B cell (primary cell): ENCODE results near the gene SMG1. TPM values are rescaled to one million over a fixed set of nuclear protein-coding genes. Genes with fewer than 3 reads are reported as not detected.
A peak's percentile ranks its signal among the peaks of the same experiment; 100 is the strongest.
"Not testable (repeated sequence)": the region's sequence is repeated elsewhere in the genome, so short reads cannot be mapped to it uniquely, and the experiment has no call there.

Source experiments
- ATAC-seq: fragments of 200-7000 bp; cut with Tn5 transposase; one replicate; pipeline ENCODE4 v1.10.0; 2021; ENCODE audit warnings: low read depth, mild to moderate bottlenecking, moderate number of reproducible peaks, moderate library complexity
- CTCF ChIA-PET: fragments of 350-600 bp; sonication (Branson Sonifier 250); formaldehyde crosslinking; loops from one replicate; lab custom pipeline; 2021; ENCODE audit warnings: antibody characterized with exemption, inconsistent platforms; lab: Charles Lee
- POLR2A ChIA-PET: fragments of 350-600 bp; sonication (Branson Sonifier 250); formaldehyde crosslinking; loops from one replicate; lab custom pipeline; 2021; ENCODE audit warnings: antibody characterized with exemption; lab: Charles Lee
- DNase-seq: peaks from one replicate; pipeline ENCODE4 v3.0.0; 2013
- H2AFZ ChIP-seq: 2 replicates; pipeline ENCODE4 v1.6.1; 2012; ENCODE audit warnings: mild to moderate bottlenecking, low read depth, low read length; ENCODE audit not compliant: insufficient read depth, poor library complexity, severe bottlenecking
- H3K27ac ChIP-seq, 2 donors: 1 replicate in 1 of 2; 2 replicates in 1 of 2; pipeline ENCODE4 v1.5.1; 2012 to 2013; ENCODE audit warnings: low read length in 2 of 2, mild to moderate bottlenecking in 2 of 2, moderate library complexity in 1 of 2
- H3K27me3 ChIP-seq, 4 experiments: fragments of 200-600 bp in 1 of 4; sonication (generic) in 1 of 4; replicated peaks in 1 of 4; 1 replicate in 2 of 4; 2 replicates in 2 of 4; pipeline versions ENCODE4 v1.6.1 to v1.7.0; 2013 to 2016; ENCODE audit warnings: low read length in 3 of 4, mild to moderate bottlenecking in 2 of 4, mixed read lengths in 1 of 4, moderate library complexity in 1 of 4; ENCODE audit not compliant: insufficient read depth in 4 of 4, control insufficient read depth in 3 of 4; ENCODE audit errors: control extremely low read depth in 1 of 4
- H3K36me3 ChIP-seq, 2 experiments: replicated peaks in 1 of 2; 1 replicate in 1 of 2; 2 replicates in 1 of 2; pipeline versions ENCODE4 v1.6.1 to v1.7.1; 2013; ENCODE audit warnings: low read length in 1 of 2; ENCODE audit not compliant: insufficient read depth in 2 of 2, control insufficient read depth in 1 of 2; ENCODE audit errors: control extremely low read depth in 1 of 2, extremely low read depth in 1 of 2
- H3K4me1 ChIP-seq, 2 donors: fragments of 200-600 bp in 1 of 2; sonication (generic) in 1 of 2; 1 replicate in 1 of 2; 2 replicates in 1 of 2; pipeline versions ENCODE4 v1.5.1 to v1.6.1; 2013 to 2017; ENCODE audit warnings: low read length in 2 of 2; ENCODE audit not compliant: control insufficient read depth in 2 of 2, insufficient read depth in 2 of 2
- H3K4me2 ChIP-seq: replicated peaks from 2 replicates; pipeline ENCODE3; 2012; ENCODE audit warnings: mild to moderate bottlenecking, low read depth, low read length; ENCODE audit not compliant: poor library complexity, severe bottlenecking
- H3K4me3 ChIP-seq, 5 experiments: fragments of 200-600 bp in 1 of 5; sonication (generic) in 1 of 5; 1 replicate in 3 of 5; 2 replicates in 2 of 5; pipeline versions ENCODE4 v1.5.1 to v1.7.0; 2011 to 2016; ENCODE audit warnings: low read length in 4 of 5, mild to moderate bottlenecking in 4 of 5, low read depth in 2 of 5, control low read depth in 1 of 5, moderate library complexity in 1 of 5; ENCODE audit not compliant: insufficient read depth in 1 of 5; ENCODE audit errors: control extremely low read depth in 1 of 5, extremely low read depth in 1 of 5
- H3K79me2 ChIP-seq: fragments of 200-600 bp; sonication (generic); one replicate; pipeline ENCODE4 v1.6.0; 2016; ENCODE audit warnings: low read length; ENCODE audit not compliant: control insufficient read depth, insufficient read depth
- H3K9ac ChIP-seq: fragments of 200-600 bp; sonication (generic); 2 replicates; pipeline ENCODE4 v1.6.1; 2017; ENCODE audit warnings: mild to moderate bottlenecking, low read length, moderate library complexity
- H3K9me3 ChIP-seq, 3 donors: one replicate each; pipeline versions ENCODE4 v1.6.1 to v1.7.1; 2013; ENCODE audit warnings: low read length in 2 of 3; ENCODE audit not compliant: control insufficient read depth in 2 of 3, insufficient read depth in 1 of 3; ENCODE audit errors: control extremely low read depth in 1 of 3
- H4K20me1 ChIP-seq: 2 replicates; pipeline ENCODE4 v1.6.0; 2012; ENCODE audit warnings: mild to moderate bottlenecking, low read length; ENCODE audit not compliant: insufficient read depth, control insufficient read depth, poor library complexity, severe bottlenecking
- H3K27ac Mint-ChIP-seq: one replicate; pipeline ENCODE4 v1.8.0; 2021; ENCODE audit warnings: mixed read lengths
- H3K27me3 Mint-ChIP-seq: one replicate; pipeline ENCODE4 v1.8.0; 2021; ENCODE audit warnings: mixed read lengths
- H3K4me1 Mint-ChIP-seq: one replicate; pipeline ENCODE4 v1.8.0; 2021; ENCODE audit warnings: mixed read lengths
- H3K4me3 Mint-ChIP-seq: one replicate; pipeline ENCODE4 v1.8.0; 2021; ENCODE audit warnings: mixed read lengths
- H3K9me3 Mint-ChIP-seq: one replicate; pipeline ENCODE4 v1.8.0; 2022; ENCODE audit warnings: mixed read lengths; ENCODE audit not compliant: insufficient read depth
- WGBS: methylation state at CpG from one replicate; pipeline ENCODE4 v1.1.5; 2013; ENCODE audit warnings: missing lambda C conversion rate; ENCODE audit not compliant: insufficient coverage; 5-methylcytosine and 5-hydroxymethylcytosine counted together
- intact Hi-C: fragments of 100-400 bp; cut with micrococcal nuclease; formaldehyde crosslinking; loops from one replicate; pipeline ENCODE4 v1.10.0; 2022
- polyA plus RNA-seq: library from polyadenylated mRNA; depleted of rRNA; stranded (reverse); fragments of >200 nt; gene quantifications from 2 replicates; pipeline ENCODE4 v1.2.3, GENCODE V29; 2012
- total RNA-seq, 2 donors: library from RNA; stranded (reverse); fragments of 120-200 nt in 1 of 2; gene quantifications; 1 replicate in 1 of 2; 2 replicates in 1 of 2; pipeline versions ENCODE4 v1.2.3 to v1.2.4, GENCODE V29; 2013 to 2022

Gene SMG1
- total and polyA plus RNA-seq, 2 donors (not counting 1 experiment from before 2014, with no cell fraction given): 23.2 to 256 TPM

- ATAC-seq, H2AFZ ChIP-seq, H4K20me1 ChIP-seq, DNase-seq, H3K36me3 ChIP-seq, H3K27ac ChIP-seq, H3K4me2 ChIP-seq, H3K9me3 Mint-ChIP-seq, H3K9me3 ChIP-seq, CTCF ChIA-PET, H3K27me3 Mint-ChIP-seq, POLR2A ChIA-PET, H3K27me3 ChIP-seq, H3K4me3 ChIP-seq, H3K9ac ChIP-seq: not testable (repeated sequence)
- Mint-ChIP-seq H3K4me1 (peaks cover 44% of the 10 kb centered on the region), H3K27ac (peak overlapping the region; percentile 93), H3K4me3 (peak overlapping the region; percentile 63)
- Histone ChIP-seq H3K79me2 (peaks cover 21% of the 10 kb centered on the region), H3K4me1 (peaks cover 15 to 18% of the 10 kb centered on the region in 2 donors)
- intact Hi-C loops: loop anchor here (5.0 kb wide), 2 partner anchors 39 to 594 kb away; partner anchors contain the start of genes CCP110 and GDE1
- WGBS: no CpG with 5 or more reads among the region's 7 CpGs
Measured at GRCh38 chr16:18928073-18928472, 1.9 kb upstream of the SMG1 start.

GRCh38 chr16:18925215-18925985 lies 808 bp downstream of the SMG1 start:
- Mint-ChIP-seq H3K4me1 (peaks cover 38% of the 10 kb centered on the region), H3K27ac (peak overlapping the region; percentile 93), H3K4me3 (peak overlapping the region; percentile 93)
- Histone ChIP-seq H3K9ac (peak overlapping the region; percentile 69), H3K4me2 (peak overlapping the region; percentile 64), H2AFZ (peak overlapping the region; percentile 75), H3K27ac (peak overlapping the region; percentile 69 to 86), H3K4me1 (peaks cover 16 to 20% of the 10 kb centered on the region in 2 donors), H3K79me2 (peaks cover 43% of the 10 kb centered on the region), H3K4me3 (peak overlapping the region; percentile 48 to 74 (median 61)), H4K20me1 (peaks cover 18% of the 10 kb centered on the region)
- ATAC-seq (peak; percentile 46), DNase-seq (peak; percentile 72)
- CTCF ChIA-PET: interaction anchor here (0.5 kb wide), 1 partner anchor 634 kb away, joined by 3 read pairs; no protein-coding TSS in a partner anchor
- POLR2A ChIA-PET: interaction anchor here (1.0 kb wide), 1 partner anchor 123 kb away, joined by 3 read pairs; no protein-coding TSS in a partner anchor
- not testable (repeated sequence) for H3K9me3 Mint-ChIP-seq, H3K9me3 ChIP-seq, H3K27me3 ChIP-seq, H3K36me3 ChIP-seq, H3K27me3 Mint-ChIP-seq
- intact Hi-C loops: loop anchor here (5.0 kb wide), 2 partner anchors 42 to 597 kb away; partner anchors contain the start of genes CCP110 and GDE1
- WGBS: 1% methylated on average over 38 of the region's 42 CpGs

- WGBS: 0% methylated on average over 2 of the region's 5 CpGs
- CTCF ChIA-PET, H3K4me2 ChIP-seq, H3K27me3 ChIP-seq, H3K27me3 Mint-ChIP-seq, DNase-seq, intact Hi-C loops, POLR2A ChIA-PET, H3K36me3 ChIP-seq, H3K9ac ChIP-seq, H3K9me3 Mint-ChIP-seq, ATAC-seq, H3K9me3 ChIP-seq, H3K4me3 ChIP-seq, H3K27ac ChIP-seq, H2AFZ ChIP-seq: not testable (repeated sequence)
- peaks cover 42% of the 10 kb centered on the region for H3K4me1 Mint-ChIP-seq
- H3K4me3 Mint-ChIP-seq: peak overlapping the region; percentile 77
- peaks cover 16 to 20% of the 10 kb centered on the region in 2 donors for H3K4me1 ChIP-seq
- H4K20me1 ChIP-seq: peaks cover 30% of the 10 kb centered on the region
- peak overlapping the region; percentile 17 for H3K27ac Mint-ChIP-seq
- peaks cover 57% of the 10 kb centered on the region for H3K79me2 ChIP-seq
Measured at GRCh38 chr16:18923935-18924334, 2.3 kb downstream of the SMG1 start.

- H3K4me2 ChIP-seq, CTCF ChIA-PET, H3K4me3 ChIP-seq, ATAC-seq, H3K36me3 ChIP-seq, H3K27me3 Mint-ChIP-seq, DNase-seq, H3K9me3 Mint-ChIP-seq, H3K9me3 ChIP-seq, H2AFZ ChIP-seq, H3K27me3 ChIP-seq, intact Hi-C loops, H3K27ac ChIP-seq, H3K9ac ChIP-seq, H3K27ac Mint-ChIP-seq, POLR2A ChIA-PET: not testable (repeated sequence)
- H4K20me1 ChIP-seq: peaks cover 35% of the 10 kb centered on the region
- 64% methylated on average over 4 of the region's 8 CpGs for WGBS
- H3K4me1 Mint-ChIP-seq: peaks cover 47% of the 10 kb centered on the region
- H3K4me1 ChIP-seq: peaks cover 16 to 20% of the 10 kb centered on the region in 2 donors
- H3K79me2 ChIP-seq: peaks cover 64% of the 10 kb centered on the region
- peak overlapping the region; percentile 52 for H3K4me3 Mint-ChIP-seq
Measured at GRCh38 chr16:18923124-18923523, 3.1 kb downstream of the SMG1 start.
